ENCODE results near the gene UGT1A3. TPM values are rescaled to one million over a fixed set of nuclear protein-coding genes. Genes with fewer than 3 reads are reported as not detected.

Gene UGT1A3
- total RNA-seq, 1 donor from 2014 or later: not detected

GRCh38 chr2:233821709-233822100 is 92.9 kb downstream of the UGT1A3 start:
- H3K4me3 Mint-ChIP-seq (ENCODE audit: unreplicated experiment): no peak overlapping the region
- H3K4me1 Mint-ChIP-seq (ENCODE audit: low read depth): peaks cover 12% of the 10 kb centered on the region
- no peak for DNase-seq (ENCODE audit: low spot score)
- peaks cover 6% of the 10 kb centered on the region for H3K9me3 Mint-ChIP-seq (ENCODE audit: low read depth)
- H3K27me3 Mint-ChIP-seq (ENCODE audit: low read depth): peaks cover 6% of the 10 kb centered on the region
- no peak overlapping the region for H3K27ac Mint-ChIP-seq (ENCODE audit: unreplicated experiment)
- H3K36me3 Mint-ChIP-seq (ENCODE audit: low read depth): peaks cover 1% of the 10 kb centered on the region
- TF ChIP-seq, protein P1, sequence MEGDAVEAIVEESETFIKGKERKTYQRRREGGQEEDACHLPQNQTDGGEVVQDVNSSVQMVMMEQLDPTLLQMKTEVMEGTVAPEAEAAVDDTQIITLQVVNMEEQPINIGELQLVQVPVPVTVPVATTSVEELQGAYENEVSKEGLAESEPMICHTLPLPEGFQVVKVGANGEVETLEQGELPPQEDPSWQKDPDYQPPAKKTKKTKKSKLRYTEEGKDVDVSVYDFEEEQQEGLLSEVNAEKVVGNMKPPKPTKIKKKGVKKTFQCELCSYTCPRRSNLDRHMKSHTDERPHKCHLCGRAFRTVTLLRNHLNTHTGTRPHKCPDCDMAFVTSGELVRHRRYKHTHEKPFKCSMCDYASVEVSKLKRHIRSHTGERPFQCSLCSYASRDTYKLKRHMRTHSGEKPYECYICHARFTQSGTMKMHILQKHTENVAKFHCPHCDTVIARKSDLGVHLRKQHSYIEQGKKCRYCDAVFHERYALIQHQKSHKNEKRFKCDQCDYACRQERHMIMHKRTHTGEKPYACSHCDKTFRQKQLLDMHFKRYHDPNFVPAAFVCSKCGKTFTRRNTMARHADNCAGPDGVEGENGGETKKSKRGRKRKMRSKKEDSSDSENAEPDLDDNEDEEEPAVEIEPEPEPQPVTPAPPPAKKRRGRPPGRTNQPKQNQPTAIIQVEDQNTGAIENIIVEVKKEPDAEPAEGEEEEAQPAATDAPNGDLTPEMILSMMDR (IDR thresholded peaks at IDR 0.05): no peak

GRCh38 chr2:233822101-233822771 is 93.4 kb downstream of the UGT1A3 start:
- peaks cover 7% of the 10 kb centered on the region for H3K9me3 Mint-ChIP-seq (ENCODE audit: low read depth)
- H3K27ac Mint-ChIP-seq (ENCODE audit: unreplicated experiment): no peak overlapping the region
- H3K27me3 Mint-ChIP-seq (ENCODE audit: low read depth): peaks cover 6% of the 10 kb centered on the region
- DNase-seq (ENCODE audit: low spot score): peak; percentile 85
- TF ChIP-seq, protein P1 (IDR thresholded peaks at IDR 0.05): no peak
- no peak overlapping the region for H3K4me3 Mint-ChIP-seq (ENCODE audit: unreplicated experiment)
- peaks cover 7% of the 10 kb centered on the region for H3K4me1 Mint-ChIP-seq (ENCODE audit: low read depth)
- H3K36me3 Mint-ChIP-seq (ENCODE audit: low read depth): peaks cover 1% of the 10 kb centered on the region

Other genes with a start within 250 kb of the UGT1A3 start
- 29.4 to 38.2 TPM (median 33.1 TPM) in 3 replicates for gene USP40, start 162.3 kb upstream of the UGT1A3 start, total RNA-seq
- not detected in 3 replicates for gene UGT1A8, start 111.4 kb upstream of the UGT1A3 start, total RNA-seq
- not detected in 3 replicates for gene UGT1A10, start 92.6 kb upstream of the UGT1A3 start, total RNA-seq
- 0.10 TPM in 1 of 3 replicates, not detected in the others for gene UGT1A9, start 57.1 kb upstream of the UGT1A3 start, total RNA-seq
- gene UGT1A7, start 47.1 kb upstream of the UGT1A3 start, total RNA-seq: 0.12 to 0.23 TPM in 2 of 3 replicates, not detected in the other
- gene UGT1A6, start 36.2 kb upstream of the UGT1A3 start, total RNA-seq: 0.17 TPM in 1 of 3 replicates, not detected in the others
- gene UGT1A5, start 16.1 kb upstream of the UGT1A3 start, total RNA-seq: not detected in 3 replicates
- not detected in 3 replicates for gene UGT1A4, start 10.3 kb upstream of the UGT1A3 start, total RNA-seq
- gene UGT1A1, start 31.2 kb downstream of the UGT1A3 start, total RNA-seq: not detected in 3 replicates
- gene MROH2A, start 49.3 kb downstream of the UGT1A3 start, total RNA-seq: not detected in 3 replicates
- gene HJURP, start 125.5 kb downstream of the UGT1A3 start, total RNA-seq: 6.9 to 9.2 TPM (median 8.2 TPM) in 3 replicates
- gene TRPM8, start 188.3 kb downstream of the UGT1A3 start, total RNA-seq: 0.15 TPM in 1 of 3 replicates, not detected in the others

All from chondrocyte (in vitro differentiated cells).